Epithelial cell of proximal tubule (primary cell): ENCODE measurements around the gene DRGX. TPM values are rescaled to one million over a fixed set of nuclear protein-coding genes. Genes with fewer than 3 reads are reported as not detected.

ENCODE experiments used
- DNase-seq: peaks from one replicate; pipeline ENCODE4 v3.0.0-alpha.2; 2011; ENCODE audit warnings: low read depth
- H3K4me3 ChIP-seq: 2 replicates; pipeline ENCODE4 v1.5.1; 2011; ENCODE audit warnings: low read depth, mild to moderate bottlenecking, low read length
- total RNA-seq: library from RNA; depleted of rRNA; stranded (reverse); fragments of >200 nt; gene quantifications from 2 replicates; pipeline ENCODE4 v1.2.3, GENCODE V29; 2015
- TF ChIP-seq, protein P1 (sequence below): conservative IDR thresholded peaks from 2 replicates; pipeline ENCODE4 v1.5.1; 2012; ENCODE audit warnings: low read depth, mild to moderate bottlenecking, low read length

Gene DRGX
- total RNA-seq, 1 donor from 2014 or later: not detected

DNA sequence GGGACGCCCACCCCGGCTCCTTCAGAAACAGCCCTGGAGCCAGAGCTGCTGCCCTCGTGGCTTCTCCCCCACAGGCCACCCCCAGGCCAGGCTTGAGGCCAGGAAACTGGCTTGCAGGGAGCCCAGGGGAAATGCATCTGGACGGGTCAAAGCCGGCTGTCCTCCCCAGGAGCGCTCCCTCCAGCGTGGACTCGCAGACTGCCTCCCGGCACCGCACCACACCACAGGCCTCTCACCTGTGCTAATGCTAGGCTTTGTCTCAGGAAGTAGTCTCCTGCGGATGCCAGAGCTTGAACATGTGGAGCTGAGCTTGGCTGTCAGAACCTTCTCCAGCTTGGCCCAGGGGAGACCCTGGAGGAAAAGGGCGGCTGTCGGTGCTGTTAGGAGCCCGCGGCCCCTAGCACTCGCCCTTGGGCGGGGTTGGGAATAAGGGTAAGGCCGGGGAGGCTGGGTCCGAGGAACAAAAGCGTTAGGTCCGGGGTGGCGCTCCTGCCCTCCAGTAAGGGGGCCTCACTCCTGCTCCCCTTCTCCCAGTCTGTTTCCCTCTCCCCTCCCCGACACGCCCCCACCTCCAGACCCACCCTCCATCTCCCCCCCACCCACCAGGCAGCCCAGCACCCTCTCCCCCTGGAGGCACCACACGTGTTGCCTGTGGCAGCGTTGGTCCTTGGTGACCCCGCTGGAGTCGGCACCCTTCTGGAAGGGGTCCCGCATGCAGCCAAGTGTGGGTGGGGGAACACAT is 21.6 kb upstream of the DRGX start:
- TF ChIP-seq, protein P1, sequence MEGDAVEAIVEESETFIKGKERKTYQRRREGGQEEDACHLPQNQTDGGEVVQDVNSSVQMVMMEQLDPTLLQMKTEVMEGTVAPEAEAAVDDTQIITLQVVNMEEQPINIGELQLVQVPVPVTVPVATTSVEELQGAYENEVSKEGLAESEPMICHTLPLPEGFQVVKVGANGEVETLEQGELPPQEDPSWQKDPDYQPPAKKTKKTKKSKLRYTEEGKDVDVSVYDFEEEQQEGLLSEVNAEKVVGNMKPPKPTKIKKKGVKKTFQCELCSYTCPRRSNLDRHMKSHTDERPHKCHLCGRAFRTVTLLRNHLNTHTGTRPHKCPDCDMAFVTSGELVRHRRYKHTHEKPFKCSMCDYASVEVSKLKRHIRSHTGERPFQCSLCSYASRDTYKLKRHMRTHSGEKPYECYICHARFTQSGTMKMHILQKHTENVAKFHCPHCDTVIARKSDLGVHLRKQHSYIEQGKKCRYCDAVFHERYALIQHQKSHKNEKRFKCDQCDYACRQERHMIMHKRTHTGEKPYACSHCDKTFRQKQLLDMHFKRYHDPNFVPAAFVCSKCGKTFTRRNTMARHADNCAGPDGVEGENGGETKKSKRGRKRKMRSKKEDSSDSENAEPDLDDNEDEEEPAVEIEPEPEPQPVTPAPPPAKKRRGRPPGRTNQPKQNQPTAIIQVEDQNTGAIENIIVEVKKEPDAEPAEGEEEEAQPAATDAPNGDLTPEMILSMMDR: no peak
- no peak overlapping the region for H3K4me3 ChIP-seq
- no peak for DNase-seq

DNA sequence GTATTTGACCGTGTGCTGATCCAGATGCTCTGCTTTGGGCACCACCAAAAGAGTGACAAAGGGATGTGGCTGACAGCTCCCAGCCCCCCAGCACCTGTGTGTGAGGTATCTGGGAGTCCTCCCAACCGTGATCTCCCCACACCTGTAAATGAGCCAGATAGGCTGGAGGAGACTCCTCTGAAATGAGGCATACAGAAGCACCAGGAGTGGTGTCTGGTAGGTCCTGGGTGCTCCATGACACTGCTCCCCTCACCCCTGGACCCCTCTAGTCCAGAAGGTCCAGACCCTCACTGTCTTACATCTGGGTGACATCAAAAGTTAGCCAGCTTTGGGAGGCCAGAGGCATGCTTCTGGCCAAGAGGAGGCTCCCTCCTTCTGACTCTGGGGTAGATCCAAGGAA is 20.0 kb upstream of the DRGX start:
- TF ChIP-seq, protein P1: no peak
- no peak overlapping the region for H3K4me3 ChIP-seq
- no peak for DNase-seq

- H3K4me3 ChIP-seq: no peak overlapping the region
- DNase-seq: no peak
- TF ChIP-seq, protein P1: no peak
These were observed 19.2 kb upstream of the DRGX start for GRCh38 chr10:49415109-49415508.

DNA sequence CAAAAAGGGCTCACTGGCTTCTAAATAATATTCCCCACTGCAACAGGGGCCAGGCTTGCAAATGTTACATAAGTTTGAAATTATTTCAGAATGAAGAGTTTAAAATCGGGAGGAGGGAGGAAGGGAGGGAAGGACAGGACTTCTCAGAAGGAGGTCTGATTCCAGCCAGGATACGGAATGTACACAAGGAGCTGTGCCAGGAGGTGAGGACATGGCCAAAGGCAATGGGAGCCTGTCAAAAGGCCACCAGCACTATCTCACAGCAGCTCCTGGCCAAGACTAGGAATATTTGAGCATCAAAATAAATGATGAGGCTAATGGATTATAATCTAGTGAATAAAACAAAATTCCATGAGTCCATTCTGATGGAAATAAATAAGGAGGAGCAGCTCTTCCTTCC is 18.6 kb upstream of the DRGX start:
- DNase-seq: no peak
- H3K4me3 ChIP-seq: no peak overlapping the region
- TF ChIP-seq, protein P1: no peak

DNA sequence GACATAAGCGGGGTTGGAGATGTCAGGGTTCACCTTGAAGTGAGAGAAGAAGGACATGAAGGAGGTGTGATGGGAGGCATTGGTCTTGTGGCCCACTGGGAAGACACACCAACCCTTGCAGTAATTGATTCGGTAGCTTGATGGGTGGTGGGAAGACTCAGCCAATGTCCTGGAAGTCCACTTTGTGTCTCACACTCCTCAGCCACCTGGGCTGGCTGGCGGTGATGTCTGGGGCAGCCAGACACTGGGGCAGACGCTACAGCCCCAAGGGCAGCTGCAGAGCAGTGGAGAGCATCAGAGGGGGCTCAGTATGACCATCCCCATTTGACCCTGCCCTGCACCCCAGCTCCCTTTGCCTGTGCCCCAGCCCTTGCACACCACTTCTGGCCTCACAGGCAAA is 16.7 kb upstream of the DRGX start:
- DNase-seq: no peak
- TF ChIP-seq, protein P1: no peak
- no peak overlapping the region for H3K4me3 ChIP-seq

DNA sequence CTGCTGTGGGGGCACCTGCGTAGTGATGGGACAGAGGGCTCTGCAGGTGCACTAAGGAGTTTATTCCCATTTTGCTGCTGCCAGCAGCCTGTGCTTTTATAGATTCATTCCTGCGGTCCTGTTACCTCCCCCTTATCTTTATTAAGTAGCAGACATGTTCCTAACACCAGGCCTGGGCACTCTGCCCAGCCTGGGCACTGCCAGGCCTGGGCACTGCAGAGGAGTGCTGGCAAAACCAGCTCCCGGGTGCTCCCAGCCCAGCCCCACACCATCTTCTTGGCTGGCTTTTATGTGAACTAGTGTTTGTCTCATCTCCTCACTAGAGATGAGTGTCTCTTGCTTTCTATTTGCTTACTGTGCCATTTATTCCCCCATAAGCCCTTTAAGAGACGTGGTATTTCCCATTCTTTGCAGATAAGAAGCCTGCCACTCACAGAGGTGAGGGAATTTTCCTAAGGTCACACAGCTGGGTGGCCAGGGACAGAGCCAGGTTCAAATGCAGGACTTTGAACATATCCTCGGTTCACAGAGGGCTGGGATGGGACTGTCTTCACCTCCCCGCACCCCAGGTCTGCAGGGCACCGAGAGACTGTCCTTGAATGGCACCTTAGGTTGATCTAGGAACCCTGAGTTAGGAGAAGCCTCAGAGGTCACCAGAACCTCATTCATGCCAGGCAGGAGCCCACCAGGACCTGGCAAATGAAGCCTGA is 14.6 kb upstream of the DRGX start:
- TF ChIP-seq, protein P1: no peak
- no peak for DNase-seq
- H3K4me3 ChIP-seq: no peak overlapping the region

DNA sequence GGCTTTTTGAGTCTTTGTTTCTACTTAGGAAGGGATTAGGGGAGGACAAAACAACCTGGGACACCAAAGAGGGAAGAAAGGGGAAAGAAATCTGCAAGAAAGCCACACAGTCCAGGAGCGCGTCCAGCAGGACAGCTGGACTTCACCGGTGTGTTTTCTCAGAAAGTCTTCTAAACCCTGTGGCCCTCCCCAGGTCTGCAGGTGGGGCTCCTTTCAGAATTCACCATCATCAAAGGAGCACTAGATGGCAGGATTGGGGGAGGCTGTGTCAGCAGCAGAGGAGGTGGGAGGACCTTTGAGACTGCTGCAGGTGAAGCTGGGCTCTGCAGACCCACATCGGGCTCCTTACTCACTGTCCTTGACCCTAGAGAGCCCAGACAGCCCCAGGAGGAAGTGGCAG is 13.9 kb upstream of the DRGX start:
- TF ChIP-seq, protein P1: no peak

More for the DNA sequence above, 13.9 kb upstream of the DRGX start:
- no peak for DNase-seq
- no peak overlapping the region for H3K4me3 ChIP-seq
